Endothelial cell (in vitro differentiated cells): ENCODE data around the gene NOL9. TPM values are rescaled to one million over a fixed set of nuclear protein-coding genes. Genes with fewer than 3 reads are reported as not detected.
A peak's percentile ranks its signal among the peaks of the same experiment; 100 is the strongest.

ENCODE experiments used
- DNase-seq: peaks from one replicate; pipeline ENCODE4 v3.0.0; 2021; ENCODE audit warnings: low spot score
- H3K27ac Mint-ChIP-seq: one replicate; pipeline ENCODE4 v1.8.0; 2021; ENCODE audit warnings: mixed read lengths, inconsistent platforms; ENCODE audit not compliant: unreplicated experiment
- H3K27me3 Mint-ChIP-seq: one replicate; pipeline ENCODE4 v1.8.0; 2021; ENCODE audit warnings: mild to moderate bottlenecking, moderate library complexity, mixed read lengths, inconsistent platforms; ENCODE audit not compliant: unreplicated experiment
- H3K36me3 Mint-ChIP-seq: one replicate; pipeline ENCODE4 v1.8.0; 2021; ENCODE audit warnings: mild to moderate bottlenecking, low read depth, mixed read lengths, inconsistent platforms; ENCODE audit not compliant: unreplicated experiment
- H3K4me1 Mint-ChIP-seq: one replicate; pipeline ENCODE4 v1.8.0; 2021; ENCODE audit warnings: mild to moderate bottlenecking, mixed read lengths, inconsistent platforms; ENCODE audit not compliant: unreplicated experiment
- H3K4me3 Mint-ChIP-seq: one replicate; pipeline ENCODE4 v1.8.0; 2021; ENCODE audit warnings: mild to moderate bottlenecking, mixed read lengths, inconsistent platforms; ENCODE audit not compliant: unreplicated experiment
- H3K9me3 Mint-ChIP-seq: one replicate; pipeline ENCODE4 v1.8.0; 2021; ENCODE audit warnings: mixed read lengths, inconsistent platforms; ENCODE audit not compliant: unreplicated experiment
- total RNA-seq: library from RNA; stranded (reverse); fragmentation: NEBNext Ultra II Directional; extraction: Animal tissue kit (Norgen Biotek cat#: 25700); gene quantifications from one replicate; pipeline ENCODE4 v1.2.1, GENCODE V29; 2021; ENCODE audit not compliant: unreplicated experiment
- TF ChIP-seq, protein P1 (sequence below): fragments of 200-600 bp; sonication (generic); IDR thresholded peaks from one replicate; pipeline ENCODE4 v1.5.0; 2021; ENCODE audit warnings: antibody characterized with exemption; ENCODE audit not compliant: unreplicated experiment

Gene NOL9
- total RNA-seq, 1 donor from 2014 or later, result 26.9 TPM

DNA sequence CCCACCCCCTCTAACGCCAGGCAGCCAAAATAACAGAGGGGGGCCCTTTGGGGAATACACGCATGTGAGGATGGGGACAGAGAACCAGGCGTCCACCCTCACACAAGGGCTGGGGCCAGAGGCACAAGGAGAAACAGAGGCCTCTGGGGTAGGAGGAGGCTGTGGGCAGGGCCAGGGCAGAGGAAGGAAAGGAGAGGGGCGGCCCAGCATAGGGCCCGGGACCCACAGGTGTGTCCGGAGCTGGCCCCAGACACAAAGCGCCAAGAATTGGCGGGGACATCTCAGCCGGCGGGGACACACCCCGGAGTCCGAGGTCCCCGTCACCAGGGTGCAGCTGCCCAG lies 69.5 kb downstream of the NOL9 start:
- H3K27ac Mint-ChIP-seq, result peak overlapping the region; percentile 89
- H3K36me3 Mint-ChIP-seq, result peaks cover 17% of the 10 kb centered on the region
- DNase-seq, result no peak
- H3K4me3 Mint-ChIP-seq, result peak overlapping the region; percentile 96
- TF ChIP-seq, protein P1, sequence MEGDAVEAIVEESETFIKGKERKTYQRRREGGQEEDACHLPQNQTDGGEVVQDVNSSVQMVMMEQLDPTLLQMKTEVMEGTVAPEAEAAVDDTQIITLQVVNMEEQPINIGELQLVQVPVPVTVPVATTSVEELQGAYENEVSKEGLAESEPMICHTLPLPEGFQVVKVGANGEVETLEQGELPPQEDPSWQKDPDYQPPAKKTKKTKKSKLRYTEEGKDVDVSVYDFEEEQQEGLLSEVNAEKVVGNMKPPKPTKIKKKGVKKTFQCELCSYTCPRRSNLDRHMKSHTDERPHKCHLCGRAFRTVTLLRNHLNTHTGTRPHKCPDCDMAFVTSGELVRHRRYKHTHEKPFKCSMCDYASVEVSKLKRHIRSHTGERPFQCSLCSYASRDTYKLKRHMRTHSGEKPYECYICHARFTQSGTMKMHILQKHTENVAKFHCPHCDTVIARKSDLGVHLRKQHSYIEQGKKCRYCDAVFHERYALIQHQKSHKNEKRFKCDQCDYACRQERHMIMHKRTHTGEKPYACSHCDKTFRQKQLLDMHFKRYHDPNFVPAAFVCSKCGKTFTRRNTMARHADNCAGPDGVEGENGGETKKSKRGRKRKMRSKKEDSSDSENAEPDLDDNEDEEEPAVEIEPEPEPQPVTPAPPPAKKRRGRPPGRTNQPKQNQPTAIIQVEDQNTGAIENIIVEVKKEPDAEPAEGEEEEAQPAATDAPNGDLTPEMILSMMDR, result no peak
- H3K4me1 Mint-ChIP-seq, result peaks cover 45% of the 10 kb centered on the region
- H3K9me3 Mint-ChIP-seq, result no peaks in the 10 kb centered on the region
- peaks cover 12% of the 10 kb centered on the region for H3K27me3 Mint-ChIP-seq

DNA sequence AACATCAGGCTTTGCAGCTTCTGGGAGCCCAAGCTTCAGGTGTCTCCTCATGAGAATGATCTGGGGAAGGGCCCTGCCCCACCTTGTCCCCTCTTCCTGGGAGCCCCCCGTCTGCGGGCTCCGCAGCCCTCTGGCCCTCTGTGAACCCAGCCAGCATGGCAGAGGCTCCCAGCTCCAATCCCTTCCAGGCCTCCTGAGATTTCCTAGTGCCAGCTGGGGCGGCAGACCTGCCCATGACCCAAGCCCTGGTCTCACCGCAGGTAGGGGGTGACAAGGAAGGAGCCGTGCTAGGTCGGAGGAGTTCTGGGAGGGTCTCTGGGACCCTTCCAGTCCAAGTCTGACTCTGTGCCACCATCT lies 70.6 kb downstream of the NOL9 start:
- Mint-ChIP-seq H3K4me1 (peaks cover 47% of the 10 kb centered on the region), H3K27me3 (peaks cover 12% of the 10 kb centered on the region), H3K9me3 (no peaks in the 10 kb centered on the region), H3K36me3 (peaks cover 20% of the 10 kb centered on the region), H3K27ac (peak overlapping the region; percentile 89), H3K4me3 (peak overlapping the region; percentile 96)
- no peak for DNase-seq
- TF ChIP-seq, protein P1, result no peak

DNA sequence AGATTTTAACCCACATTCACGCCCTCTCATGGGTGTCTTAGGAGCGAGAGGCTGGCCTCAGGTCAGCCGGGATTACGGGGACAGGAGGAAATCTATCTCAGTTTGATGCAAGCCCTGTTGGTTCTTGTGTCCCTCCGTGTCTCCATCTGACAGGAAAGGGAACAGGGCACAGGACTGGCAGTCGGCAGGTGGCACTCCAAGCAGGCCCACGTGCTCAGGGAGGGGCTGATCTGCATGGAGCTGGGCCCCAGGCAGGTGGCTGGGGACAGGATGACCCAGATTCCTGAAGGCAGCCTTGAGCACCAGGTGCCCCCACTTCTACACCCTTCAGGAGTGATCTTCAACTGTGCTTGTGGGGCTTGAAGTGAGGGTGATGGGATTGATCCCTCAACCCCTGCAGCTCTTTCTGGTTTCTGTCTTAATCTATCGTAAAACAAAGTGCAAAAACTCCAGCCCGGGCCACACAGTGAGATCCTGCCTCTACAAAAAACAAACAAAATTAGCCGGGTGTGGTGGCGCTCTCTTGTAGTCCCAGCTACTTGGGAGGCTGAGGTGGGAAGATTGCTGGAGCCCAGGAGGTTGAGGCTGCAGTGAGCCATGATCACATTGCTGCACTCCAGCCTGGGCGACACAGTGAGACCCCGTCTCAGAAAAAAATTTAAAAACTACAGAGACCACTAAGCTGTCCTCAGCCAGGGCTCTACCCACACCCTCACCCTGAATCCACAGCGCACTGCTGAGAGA lies 71.1 kb downstream of the NOL9 start:
- no peaks in the 10 kb centered on the region for H3K9me3 Mint-ChIP-seq
- DNase-seq, result no peak
- peaks cover 21% of the 10 kb centered on the region for H3K36me3 Mint-ChIP-seq
- peaks cover 12% of the 10 kb centered on the region for H3K27me3 Mint-ChIP-seq
- TF ChIP-seq, protein P1, result no peak
- H3K4me3 Mint-ChIP-seq, result peak overlapping the region; percentile 96
- H3K27ac Mint-ChIP-seq, result no peak overlapping the region
- peaks cover 45% of the 10 kb centered on the region for H3K4me1 Mint-ChIP-seq

DNA sequence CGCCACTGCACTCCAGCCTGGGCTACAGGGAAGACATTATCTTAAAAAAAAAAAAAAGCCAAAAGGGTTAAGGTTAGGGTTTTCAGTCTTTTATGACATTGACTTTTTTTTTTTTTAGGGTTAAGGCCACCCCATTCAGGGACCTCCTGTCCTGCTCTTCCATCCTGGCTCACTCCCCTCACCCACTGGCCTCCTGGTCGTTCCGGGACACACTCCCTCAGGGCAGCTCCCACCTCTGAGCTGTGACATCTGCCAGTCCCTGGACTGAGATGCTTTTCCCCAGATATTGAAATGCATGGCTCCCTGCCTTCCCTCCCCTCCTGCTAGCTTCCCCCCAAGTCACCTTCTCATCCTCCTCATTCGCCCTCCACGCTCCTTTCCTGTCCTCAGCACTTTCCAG lies 72.5 kb downstream of the NOL9 start:
- TF ChIP-seq, protein P1, result no peak
- Mint-ChIP-seq H3K36me3 (peaks cover 17% of the 10 kb centered on the region), H3K9me3 (no peaks in the 10 kb centered on the region), H3K4me1 (peaks cover 40% of the 10 kb centered on the region), H3K27me3 (peaks cover 12% of the 10 kb centered on the region), H3K4me3 (no peak overlapping the region), H3K27ac (peak overlapping the region; percentile 7)
- no peak for DNase-seq

DNA sequence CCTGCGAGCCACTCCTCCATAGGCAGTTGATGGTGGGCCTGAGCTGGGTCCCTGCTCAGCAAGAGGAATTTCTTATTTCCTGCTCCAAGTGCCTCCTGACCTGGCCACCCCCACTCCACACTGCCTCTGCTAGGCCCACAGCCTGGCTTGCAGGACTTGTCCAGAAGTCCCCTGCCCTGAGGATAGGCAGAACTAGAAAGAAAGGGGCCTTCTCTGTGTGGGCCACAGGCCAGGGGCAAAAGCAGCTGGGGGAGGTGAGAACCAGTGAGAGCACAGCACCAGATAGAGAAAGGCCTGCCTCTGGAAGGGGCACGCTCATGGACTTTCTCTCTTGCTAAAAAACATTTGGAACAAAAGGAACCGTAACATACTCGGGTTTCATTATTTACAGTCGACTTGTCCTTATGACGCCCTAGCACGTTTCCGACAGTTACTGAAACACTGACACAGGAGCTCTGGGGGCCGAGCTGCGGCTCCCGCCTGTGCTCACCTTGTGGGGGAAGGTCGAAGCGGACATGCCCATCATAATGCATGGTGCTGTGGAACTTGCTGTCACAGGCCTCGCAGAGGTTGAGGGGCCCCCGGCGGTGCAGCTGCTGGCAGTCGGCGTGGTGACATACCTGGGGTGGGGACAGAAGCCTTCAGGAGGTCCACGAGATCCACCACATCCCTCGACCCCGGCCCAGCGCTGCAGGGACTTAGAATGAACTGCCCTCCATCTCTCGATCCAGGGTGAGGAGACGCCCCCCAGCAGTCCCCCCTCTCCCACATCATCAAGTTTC lies 77.1 kb downstream of the NOL9 start:
- Mint-ChIP-seq H3K4me1 (peaks cover 14% of the 10 kb centered on the region), H3K4me3 (peak overlapping the region; percentile 73), H3K9me3 (no peaks in the 10 kb centered on the region), H3K36me3 (peaks cover 8% of the 10 kb centered on the region), H3K27me3 (peaks cover 9% of the 10 kb centered on the region), H3K27ac (no peak overlapping the region)
- TF ChIP-seq, protein P1, result no peak
- DNase-seq, result no peak
